Thyroid gland (tissue), 4 donors: ENCODE data around the gene RPN2.

Experiments
- POLR2A ChIP-seq, 2 donors: fragments of 450-650 bp; IDR thresholded peaks; one replicate each; pipeline ENCODE4 v1.6.1; 2017; ENCODE audit warnings: antibody characterized with exemption in 2 of 2, mild to moderate bottlenecking in 2 of 2, moderate library complexity in 1 of 2
- TF ChIP-seq, protein P1 (sequence below), 6 experiments: fragments of 200-600 bp in 3 of 6; fragments of 450-650 bp in 3 of 6; sonication (generic) in 3 of 6; IDR thresholded peaks; one replicate each; pipeline ENCODE4 v1.5.1; 2016 to 2019; ENCODE audit warnings: antibody characterized with exemption in 6 of 6, mild to moderate bottlenecking in 2 of 6, inconsistent platforms in 1 of 6, moderate library complexity in 1 of 6

DNA sequence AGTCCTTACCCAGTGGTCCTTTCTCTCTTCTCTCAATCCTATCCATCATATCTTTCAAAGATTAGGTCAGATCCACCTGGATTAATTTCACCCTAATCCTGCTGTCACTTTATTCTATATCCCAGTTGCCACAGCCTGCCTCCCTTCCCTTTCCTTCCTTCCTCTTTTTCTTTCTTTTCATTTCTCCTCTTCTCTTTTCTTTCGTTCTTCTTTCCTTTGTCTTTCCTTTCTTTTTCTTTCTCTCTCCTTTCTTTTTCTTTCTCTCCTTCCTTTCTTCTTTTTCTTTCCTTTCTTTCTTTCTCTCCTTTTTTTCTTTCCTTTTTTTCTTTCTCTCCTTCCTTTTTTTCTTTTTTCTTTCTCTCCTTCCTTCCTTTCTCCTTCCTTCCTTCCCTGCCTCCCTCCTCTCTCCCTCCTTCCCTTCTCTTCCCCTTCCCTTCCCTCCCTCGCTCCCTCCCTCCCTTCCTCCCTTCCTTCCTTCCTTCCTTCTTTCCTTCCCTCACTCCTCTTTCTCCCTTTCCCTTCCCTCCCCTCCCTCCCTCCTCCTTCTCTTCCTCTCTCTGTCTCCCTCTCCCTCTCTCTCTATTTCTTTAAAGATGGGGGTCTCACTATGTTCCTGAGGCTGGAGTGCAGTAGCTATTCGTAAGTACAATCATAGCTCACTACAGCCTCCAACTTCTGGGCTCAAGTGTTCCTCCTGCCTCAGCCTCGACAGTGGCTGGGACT is 15.1 kb upstream of the RPN2 start:
- TF ChIP-seq, protein P1, sequence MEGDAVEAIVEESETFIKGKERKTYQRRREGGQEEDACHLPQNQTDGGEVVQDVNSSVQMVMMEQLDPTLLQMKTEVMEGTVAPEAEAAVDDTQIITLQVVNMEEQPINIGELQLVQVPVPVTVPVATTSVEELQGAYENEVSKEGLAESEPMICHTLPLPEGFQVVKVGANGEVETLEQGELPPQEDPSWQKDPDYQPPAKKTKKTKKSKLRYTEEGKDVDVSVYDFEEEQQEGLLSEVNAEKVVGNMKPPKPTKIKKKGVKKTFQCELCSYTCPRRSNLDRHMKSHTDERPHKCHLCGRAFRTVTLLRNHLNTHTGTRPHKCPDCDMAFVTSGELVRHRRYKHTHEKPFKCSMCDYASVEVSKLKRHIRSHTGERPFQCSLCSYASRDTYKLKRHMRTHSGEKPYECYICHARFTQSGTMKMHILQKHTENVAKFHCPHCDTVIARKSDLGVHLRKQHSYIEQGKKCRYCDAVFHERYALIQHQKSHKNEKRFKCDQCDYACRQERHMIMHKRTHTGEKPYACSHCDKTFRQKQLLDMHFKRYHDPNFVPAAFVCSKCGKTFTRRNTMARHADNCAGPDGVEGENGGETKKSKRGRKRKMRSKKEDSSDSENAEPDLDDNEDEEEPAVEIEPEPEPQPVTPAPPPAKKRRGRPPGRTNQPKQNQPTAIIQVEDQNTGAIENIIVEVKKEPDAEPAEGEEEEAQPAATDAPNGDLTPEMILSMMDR (IDR thresholded peaks at IDR 0.05): no peak
- TF ChIP-seq POLR2A (IDR thresholded peaks at IDR 0.05): no peak
